OCI-LY1 (cell line): ENCODE results near the gene ACSS1.

Source experiments
- H2AFZ ChIP-seq: fragments of 200-600 bp; sonication (generic), shearing (Covaris generic); 2 replicates; pipeline ENCODE4 v1.6.0; 2014; ENCODE audit warnings: antibody characterized with exemption, mild to moderate bottlenecking, low read length
- H3F3A ChIP-seq: fragments of 200-600 bp; sonication (generic), shearing (Covaris generic); 2 replicates; pipeline ENCODE4 v1.6.0; 2014; ENCODE audit warnings: mild to moderate bottlenecking, antibody characterized with exemption, low read length, moderate library complexity; ENCODE audit not compliant: insufficient read depth
- H3K27ac ChIP-seq: fragments of 200-600 bp; sonication (generic); 2 replicates; pipeline ENCODE4 v1.5.1; 2014; ENCODE audit warnings: low read length, mixed run types, mild to moderate bottlenecking, low read depth; ENCODE audit not compliant: poor library complexity, severe bottlenecking
- H3K27me3 ChIP-seq: fragments of 200-600 bp; sonication (generic); 2 replicates; pipeline ENCODE4 v1.6.0; 2014; ENCODE audit warnings: antibody characterized with exemption, mild to moderate bottlenecking, low read length, moderate library complexity; ENCODE audit not compliant: insufficient read depth
- H3K36me3 ChIP-seq: fragments of 200-600 bp; sonication (generic); 2 replicates; pipeline ENCODE4 v1.6.1; 2014; ENCODE audit warnings: mild to moderate bottlenecking, antibody characterized with exemption, low read length, moderate library complexity, mixed read lengths; ENCODE audit not compliant: insufficient read depth
- H3K4me1 ChIP-seq: fragments of 200-600 bp; sonication (generic); 2 replicates; pipeline ENCODE4 v1.5.1; 2014; ENCODE audit warnings: mild to moderate bottlenecking, low read length, moderate library complexity; ENCODE audit not compliant: insufficient read depth, severe bottlenecking
- H3K4me2 ChIP-seq: fragments of 200-600 bp; sonication (generic), shearing (Covaris generic); 2 replicates; pipeline ENCODE4 v1.6.1; 2014; ENCODE audit warnings: low read length
- H3K4me3 ChIP-seq: fragments of 200-600 bp; sonication (generic); 2 replicates; pipeline ENCODE4 v1.5.1; 2014; ENCODE audit warnings: low read length, low read depth, mild to moderate bottlenecking, mixed read lengths; ENCODE audit not compliant: poor library complexity, severe bottlenecking
- H3K79me2 ChIP-seq: fragments of 200-600 bp; shearing (Covaris generic); 2 replicates; pipeline ENCODE4 v1.6.1; 2016; ENCODE audit warnings: mixed run types, low read length, mixed read lengths; ENCODE audit not compliant: insufficient read depth
- H3K9ac ChIP-seq: fragments of 200-600 bp; sonication (generic), shearing (Covaris generic); 2 replicates; pipeline ENCODE4 v1.6.1; 2014; ENCODE audit warnings: mild to moderate bottlenecking, low read length, mixed read lengths
- H3K9me2 ChIP-seq: fragments of 200-600 bp; sonication (generic), shearing (Covaris generic); 2 replicates; pipeline ENCODE4 v1.6.1; 2014; ENCODE audit warnings: low read depth, mild to moderate bottlenecking, low read length, mixed read lengths
- H3K9me3 ChIP-seq: fragments of 200-600 bp; shearing (Covaris generic); 2 replicates; pipeline ENCODE4 v1.6.1; 2014; ENCODE audit warnings: low read length, mixed read lengths
- H4K20me1 ChIP-seq: fragments of 200-600 bp; sonication (generic), shearing (Covaris generic); 2 replicates; pipeline ENCODE4 v1.6.0; 2016; ENCODE audit warnings: mild to moderate bottlenecking, low read length; ENCODE audit not compliant: insufficient read depth
- CTCF ChIP-seq: fragments of 200-600 bp; sonication (generic), shearing (Covaris generic); IDR thresholded peaks from 2 replicates; pipeline ENCODE4 v1.5.1; 2017; ENCODE audit warnings: mild to moderate bottlenecking, antibody characterized with exemption, low read length, moderate library complexity, mixed read lengths
- EZH2 ChIP-seq: fragments of 200-600 bp; sonication (generic), shearing (Covaris generic); IDR thresholded peaks from 2 replicates; pipeline ENCODE4 v1.8.0; 2017; ENCODE audit warnings: borderline replicate concordance, mixed run types, mild to moderate bottlenecking, antibody characterized with exemption, low read length, moderate library complexity, mixed read lengths

Gene ACSS1

DNA sequence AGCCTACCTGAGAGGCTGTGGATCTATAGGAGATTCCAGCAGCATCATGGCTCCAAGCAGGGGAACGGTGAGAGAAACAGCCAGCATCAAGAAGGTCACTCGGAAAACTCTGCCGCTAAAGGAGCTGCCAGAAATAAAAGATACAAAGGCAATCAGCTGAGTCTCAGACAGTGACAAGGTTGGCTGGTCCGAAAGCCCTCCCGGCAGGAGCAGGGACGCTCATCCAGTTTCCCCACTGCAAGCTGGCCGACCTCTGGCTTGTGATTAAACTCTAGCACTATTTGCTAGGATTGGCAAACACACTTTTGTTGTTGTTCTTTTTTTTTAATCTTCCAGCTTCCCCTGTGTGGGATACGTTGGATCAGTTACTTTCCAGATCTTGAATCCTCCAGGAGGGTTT lies 74.0 kb downstream of the ACSS1 start:
- Histone ChIP-seq H3K4me2 (no peak overlapping the region), H3K9me3 (no peaks in the 10 kb centered on the region), H3K27me3 (no peaks in the 10 kb centered on the region), H2AFZ (no peak overlapping the region), H3K36me3 (peaks cover 37% of the 10 kb centered on the region), H3K9me2 (no peaks in the 10 kb centered on the region), H3K79me2 (no peaks in the 10 kb centered on the region), H3K9ac (no peak overlapping the region), H3K4me1 (no peaks in the 10 kb centered on the region), H3K27ac (no peak overlapping the region), H3K4me3 (no peak overlapping the region), H3F3A (no peaks in the 10 kb centered on the region), H4K20me1 (no peaks in the 10 kb centered on the region)
- TF ChIP-seq CTCF (no peak), EZH2 (no peak)

DNA sequence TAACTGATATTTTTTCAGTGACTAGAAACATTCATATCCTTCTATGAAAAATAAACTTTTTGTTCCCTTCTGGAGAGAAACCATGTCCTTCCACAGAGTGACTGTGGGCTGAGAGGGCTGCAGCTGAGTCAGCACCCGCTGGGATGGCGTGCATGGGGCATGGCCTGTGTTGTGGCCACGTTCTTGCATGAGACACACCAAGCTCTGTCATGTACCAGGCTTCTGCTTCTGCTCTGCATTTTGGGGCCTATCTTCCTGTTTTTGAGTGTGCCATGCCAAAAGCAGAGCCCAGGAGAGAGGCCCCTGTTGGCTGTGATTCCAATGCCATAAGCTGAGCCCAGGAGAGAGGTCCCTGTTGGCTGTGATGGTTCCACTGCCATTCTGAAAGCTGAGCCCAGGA lies 76.1 kb downstream of the ACSS1 start:
- Histone ChIP-seq H3K4me1 (no peaks in the 10 kb centered on the region), H3K27ac (no peak overlapping the region), H3K9me3 (no peaks in the 10 kb centered on the region), H3K27me3 (no peaks in the 10 kb centered on the region), H3K4me2 (no peak overlapping the region), H2AFZ (no peak overlapping the region), H3K9ac (no peak overlapping the region), H3K9me2 (no peaks in the 10 kb centered on the region), H3K36me3 (peaks cover 58% of the 10 kb centered on the region), H3F3A (no peaks in the 10 kb centered on the region), H3K79me2 (no peaks in the 10 kb centered on the region), H4K20me1 (no peaks in the 10 kb centered on the region), H3K4me3 (no peak overlapping the region)
- TF ChIP-seq EZH2 (no peak), CTCF (no peak)

GRCh38 chr20:24981282-24981681 lies 76.7 kb downstream of the ACSS1 start:
- Histone ChIP-seq H2AFZ (no peak overlapping the region), H3K4me3 (no peak overlapping the region), H3K27ac (no peak overlapping the region), H3K79me2 (no peaks in the 10 kb centered on the region), H3K4me2 (no peak overlapping the region), H3K4me1 (no peaks in the 10 kb centered on the region), H3K36me3 (peaks cover 63% of the 10 kb centered on the region), H3K27me3 (no peaks in the 10 kb centered on the region), H3K9ac (no peak overlapping the region), H4K20me1 (no peaks in the 10 kb centered on the region), H3K9me2 (no peaks in the 10 kb centered on the region), H3F3A (no peaks in the 10 kb centered on the region), H3K9me3 (no peaks in the 10 kb centered on the region)
- no peak for TF ChIP-seq EZH2
- no peak for TF ChIP-seq CTCF
